A549 treated with CORT108297 at 1 μM for 4 hours (cell line): ENCODE results near the gene LAMC1. TPM values are rescaled to one million over a fixed set of nuclear protein-coding genes. Genes with fewer than 3 reads are reported as not detected.

Source experiments
- total RNA-seq: library from RNA; stranded (reverse); fragments of 200-300 nt; extraction: Qiagen RNA extraction; gene quantifications from 5 replicates; pipeline ENCODE4 v1.2.3, GENCODE V29; 2022

LAMC1 gene
- total RNA-seq = 81.5 to 128 TPM (median 107 TPM) in 5 replicates

DNA sequence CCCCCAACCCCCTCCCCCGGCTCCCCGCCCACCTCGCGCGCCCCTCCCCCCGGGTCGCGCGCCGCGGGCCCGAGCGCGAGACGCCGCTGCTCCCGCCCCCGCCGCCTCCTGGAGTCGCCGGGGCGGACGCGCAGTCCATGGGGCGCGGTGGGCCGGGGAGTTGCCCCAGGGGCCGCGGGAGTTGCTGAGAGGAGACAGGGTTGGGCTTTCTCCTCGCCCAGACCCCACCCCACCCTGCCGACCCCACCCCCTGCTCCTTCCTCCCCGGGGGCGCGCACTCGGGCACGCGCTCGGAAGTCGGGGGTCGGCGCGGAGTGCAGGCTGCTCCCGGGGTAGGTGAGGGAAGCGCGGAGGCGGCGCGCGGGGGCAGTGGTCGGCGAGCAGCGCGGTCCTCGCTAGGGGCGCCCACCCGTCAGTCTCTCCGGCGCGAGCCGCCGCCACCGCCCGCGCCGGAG is at the start of gene LAMC1:
Gene LAMC1, plus strand, starts transcription at position 275 of the 455 bp plus-strand sequence. CDS start 297 bp downstream, outside the sequence.

DNA sequence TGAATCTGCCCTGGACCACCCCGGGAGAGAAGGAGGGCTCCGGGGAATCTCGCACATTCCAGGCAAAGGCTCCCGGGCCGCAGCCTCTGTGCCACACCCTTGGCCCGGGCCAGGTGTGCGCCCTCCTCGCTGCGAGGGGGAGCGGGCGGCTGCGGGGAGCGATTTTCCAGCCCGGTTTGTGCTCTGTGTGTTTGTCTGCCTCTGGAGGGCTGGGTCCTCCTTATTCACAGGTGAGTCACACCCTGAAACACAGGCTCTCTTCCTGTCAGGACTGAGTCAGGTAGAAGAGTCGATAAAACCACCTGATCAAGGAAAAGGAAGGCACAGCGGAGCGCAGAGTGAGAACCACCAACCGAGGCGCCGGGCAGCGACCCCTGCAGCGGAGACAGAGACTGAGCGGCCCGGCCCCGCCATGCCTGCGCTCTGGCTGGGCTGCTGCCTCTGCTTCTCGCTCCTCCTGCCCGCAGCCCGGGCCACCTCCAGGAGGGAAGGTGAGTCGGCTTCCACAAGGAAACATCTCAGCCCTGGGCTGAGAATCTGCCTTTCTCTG is 162.8 kb downstream of the LAMC1 start, which contains the start of gene LAMC2:
Gene LAMC2, plus strand, starts transcription at position 324 of the 550 bp plus-strand sequence. Its CDS starts 89 bp downstream, at position 413.

Other genes with a start within 250 kb of the LAMC1 start
- 0.54 to 1.3 TPM (median 0.86 TPM) in 5 replicates for gene NPL, start 233.6 kb upstream of the LAMC1 start, total RNA-seq
- gene DHX9, start 184.1 kb upstream of the LAMC1 start, total RNA-seq = 156 to 196 TPM (median 160 TPM) in 5 replicates
- not detected in 5 replicates for gene SHCBP1L, start 70.3 kb upstream of the LAMC1 start, total RNA-seq
- gene LAMC2, start 162.8 kb downstream of the LAMC1 start, total RNA-seq = 21.5 to 31.5 TPM (median 24.9 TPM) in 5 replicates